ENCODE results near the gene ZKSCAN1. TPM values are rescaled to one million over a fixed set of nuclear protein-coding genes. Genes with fewer than 3 reads are reported as not detected.
"Not testable (repeated sequence)": the region's sequence is repeated elsewhere in the genome, so short reads cannot be mapped to it uniquely, and the experiment has no call there.

Gene ZKSCAN1
- total RNA-seq, 1 experiment from 2014 or later: 70.3 TPM

GRCh38 chr7:100011516-100011915 is 3.9 kb upstream of the ZKSCAN1 start:
- no peak for DNase-seq
- Histone ChIP-seq H3K9me2 (ENCODE audit: insufficient read depth) (no peaks in the 10 kb centered on the region), H2AFZ (no peak overlapping the region), H3K27me3 (ENCODE audit: insufficient read depth, low read depth) (no peaks in the 10 kb centered on the region), H3K4me1 (replicated peaks; ENCODE audit: insufficient read depth) (peaks cover 9% of the 10 kb centered on the region), H3K79me2 (ENCODE audit: low read depth) (peaks cover 11% of the 10 kb centered on the region), H3F3A (ENCODE audit: insufficient read depth, low read depth) (peaks cover 9% of the 10 kb centered on the region; the same call in 1 of the 2 replicates), H3K4me2 (no peak overlapping the region), H3K27ac (no peak overlapping the region), H3K9me3 (ENCODE audit: insufficient read depth, low read depth) (no peaks in the 10 kb centered on the region), H4K20me1 (ENCODE audit: insufficient read depth) (peaks cover 4% of the 10 kb centered on the region), H3K4me3 (no peak overlapping the region), H3K36me3 (ENCODE audit: low read depth) (no peaks in the 10 kb centered on the region)
- ChIA-PET CTCF (no interaction called here), POLR2A (ENCODE audit: unreplicated experiment) (no interaction called here)
- intact Hi-C loops (cut with micrococcal nuclease; ENCODE audit: unreplicated experiment): no loop called here
- BruUV-seq (replicated peaks): no TSS peak
- TF ChIP-seq, protein P1, sequence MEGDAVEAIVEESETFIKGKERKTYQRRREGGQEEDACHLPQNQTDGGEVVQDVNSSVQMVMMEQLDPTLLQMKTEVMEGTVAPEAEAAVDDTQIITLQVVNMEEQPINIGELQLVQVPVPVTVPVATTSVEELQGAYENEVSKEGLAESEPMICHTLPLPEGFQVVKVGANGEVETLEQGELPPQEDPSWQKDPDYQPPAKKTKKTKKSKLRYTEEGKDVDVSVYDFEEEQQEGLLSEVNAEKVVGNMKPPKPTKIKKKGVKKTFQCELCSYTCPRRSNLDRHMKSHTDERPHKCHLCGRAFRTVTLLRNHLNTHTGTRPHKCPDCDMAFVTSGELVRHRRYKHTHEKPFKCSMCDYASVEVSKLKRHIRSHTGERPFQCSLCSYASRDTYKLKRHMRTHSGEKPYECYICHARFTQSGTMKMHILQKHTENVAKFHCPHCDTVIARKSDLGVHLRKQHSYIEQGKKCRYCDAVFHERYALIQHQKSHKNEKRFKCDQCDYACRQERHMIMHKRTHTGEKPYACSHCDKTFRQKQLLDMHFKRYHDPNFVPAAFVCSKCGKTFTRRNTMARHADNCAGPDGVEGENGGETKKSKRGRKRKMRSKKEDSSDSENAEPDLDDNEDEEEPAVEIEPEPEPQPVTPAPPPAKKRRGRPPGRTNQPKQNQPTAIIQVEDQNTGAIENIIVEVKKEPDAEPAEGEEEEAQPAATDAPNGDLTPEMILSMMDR (conservative IDR thresholded peaks at IDR 0.05): no peak
- no peak for TF ChIP-seq EZH2 (IDR thresholded peaks at IDR 0.05; ENCODE audit: low read depth)

GRCh38 chr7:100012385-100013327 is 2.7 kb upstream of the ZKSCAN1 start:
- H2AFZ ChIP-seq; intact Hi-C loops (cut with micrococcal nuclease; ENCODE audit: unreplicated experiment); H3K4me3 ChIP-seq; H3K36me3 ChIP-seq (ENCODE audit: low read depth); BruUV-seq (replicated peaks); H3K9me2 ChIP-seq (ENCODE audit: insufficient read depth); H3K27me3 ChIP-seq (ENCODE audit: insufficient read depth, low read depth); H3K27ac ChIP-seq; H3K9me3 ChIP-seq (ENCODE audit: insufficient read depth, low read depth): not testable (repeated sequence)
- ChIA-PET CTCF (interaction anchor here (0.6 kb wide), 1 partner anchor 547 kb away, joined by 3 read pairs; no protein-coding TSS in a partner anchor), POLR2A (ENCODE audit: unreplicated experiment) (interaction anchor here (0.6 kb wide), 1 partner anchor 69 kb away, joined by 3 read pairs; the partner anchor contains the start of gene ZNF3)
- Histone ChIP-seq H3K79me2 (ENCODE audit: low read depth) (peaks cover 22% of the 10 kb centered on the region), H3K4me2 (peak overlapping the region; percentile 15; the same call in 1 of the 2 replicates), H3K4me1 (replicated peaks; ENCODE audit: insufficient read depth) (peaks cover 20% of the 10 kb centered on the region), H4K20me1 (ENCODE audit: insufficient read depth) (peaks cover 16% of the 10 kb centered on the region), H3F3A (ENCODE audit: insufficient read depth, low read depth) (peaks cover 20% of the 10 kb centered on the region; the same call in 1 of the 2 replicates)
- DNase-seq: peak in 1 of 2 experiments; percentile 75

- Histone ChIP-seq H3K4me3 (no peak overlapping the region), H3K4me1 (replicated peaks; ENCODE audit: insufficient read depth) (peaks cover 20% of the 10 kb centered on the region), H3K36me3 (ENCODE audit: low read depth) (no peaks in the 10 kb centered on the region), H3K4me2 (peak overlapping the region; percentile 15; the same call in 1 of the 2 replicates), H3K79me2 (ENCODE audit: low read depth) (peaks cover 29% of the 10 kb centered on the region), H2AFZ (no peak overlapping the region; the same call in 1 of the 2 replicates), H3K27me3 (ENCODE audit: insufficient read depth, low read depth) (no peaks in the 10 kb centered on the region), H3K27ac (no peak overlapping the region), H3K9me3 (ENCODE audit: insufficient read depth, low read depth) (no peaks in the 10 kb centered on the region), H4K20me1 (ENCODE audit: insufficient read depth) (peaks cover 22% of the 10 kb centered on the region), H3K9me2 (ENCODE audit: insufficient read depth) (no peaks in the 10 kb centered on the region), H3F3A (ENCODE audit: insufficient read depth, low read depth) (peaks cover 20% of the 10 kb centered on the region; the same call in 1 of the 2 replicates)
- intact Hi-C loops (cut with micrococcal nuclease; ENCODE audit: unreplicated experiment): no loop called here
- CTCF ChIA-PET: no interaction called here
- DNase-seq: peak in 1 of 2 experiments; percentile 42
- POLR2A ChIA-PET (ENCODE audit: unreplicated experiment): no interaction called here
- BruUV-seq (replicated peaks): no TSS peak
- TF ChIP-seq, protein P1 (conservative IDR thresholded peaks at IDR 0.05): no peak
These were observed 2.1 kb upstream of the ZKSCAN1 start for GRCh38 chr7:100013328-100013676.

All from PC-9 (cell line).